Body of pancreas (tissue), 4 donors: ENCODE data around the gene CLSTN2. TPM values are rescaled to one million over a fixed set of nuclear protein-coding genes. Genes with fewer than 3 reads are reported as not detected.

Experiments
- ATAC-seq: fragments of 150-250 bp; one replicate; pipeline ENCODE4 v1.9.1; 2016
- DNase-seq, 4 donors: peaks; one replicate each; pipeline ENCODE4 v3.0.0-alpha.2; 2019
- H3K27ac ChIP-seq, 4 donors: fragments of 200-600 bp; sonication (generic); 1 replicate in 3 of 4; 2 replicates in 1 of 4; pipeline versions ENCODE4 v1.5.1 to v1.6.1; 2016 to 2019; ENCODE audit warnings: mild to moderate bottlenecking in 1 of 4, mixed read lengths in 1 of 4, moderate library complexity in 1 of 4
- H3K27me3 ChIP-seq, 2 donors: fragments of 200-600 bp; sonication (generic); one replicate each; pipeline ENCODE4 v1.6.0; 2016; ENCODE audit warnings: mild to moderate bottlenecking in 1 of 2
- H3K36me3 ChIP-seq, 2 donors: fragments of 200-600 bp; sonication (generic); replicated peaks in 1 of 2; 2 replicates each; pipeline ENCODE4 v1.5.1; 2016; ENCODE audit warnings: low read depth in 2 of 2; ENCODE audit not compliant: insufficient read depth in 1 of 2
- H3K4me1 ChIP-seq: fragments of 200-600 bp; sonication (generic); one replicate; pipeline ENCODE4 v1.6.0; 2016
- H3K4me3 ChIP-seq, 2 donors: fragments of 200-600 bp; sonication (generic); 1 replicate in 1 of 2; 2 replicates in 1 of 2; pipeline ENCODE4 v1.5.1; 2016 to 2019
- H3K9me3 ChIP-seq, 3 donors: fragments of 200-600 bp; sonication (generic); 1 replicate in 2 of 3; 2 replicates in 1 of 3; pipeline ENCODE4 v1.5.1; 2016
- CTCF ChIP-seq, 7 experiments: fragments of 450-650 bp in 4 of 7; fragments of 200-600 bp in 3 of 7; sonication (generic) in 3 of 7; IDR thresholded peaks; one replicate each; pipeline ENCODE4 v1.5.1; 2016 to 2019; ENCODE audit warnings: antibody characterized with exemption in 7 of 7
- POLR2A ChIP-seq, 3 donors: fragments of 450-650 bp; IDR thresholded peaks; one replicate each; pipeline ENCODE4 v1.6.1; 2016; ENCODE audit warnings: antibody characterized with exemption in 3 of 3, mild to moderate bottlenecking in 2 of 3
- WGBS, 2 donors: methylation state at CpG; one replicate each; pipeline ENCODE4 v1.1.5; 2017; 5-methylcytosine and 5-hydroxymethylcytosine counted together
- intact Hi-C: fragments of 100-400 bp; cut with DNase I; formaldehyde crosslinking; loops from one replicate; pipeline ENCODE4 v1.15.1; 2023
- total RNA-seq, 2 donors: library from RNA; depleted of rRNA; stranded (reverse); fragments of >200 nt; gene quantifications; one replicate each; pipeline ENCODE4 v1.1.0, GENCODE V29; 2016

CLSTN2 gene
- total RNA-seq, 2 donors from 2014 or later: 14.5 to 14.8 TPM

- intact Hi-C loops: no loop called here
- no peak for ATAC-seq
- Histone ChIP-seq H3K36me3 (no peaks in the 10 kb centered on the region), H3K4me1 (peaks cover 3% of the 10 kb centered on the region), H3K4me3 (no peak overlapping the region), H3K27ac (no peak overlapping the region), H3K27me3 (no peaks in the 10 kb centered on the region), H3K9me3 (no peaks in the 10 kb centered on the region)
- DNase-seq: no peak
- no peak for TF ChIP-seq POLR2A (IDR thresholded peaks at IDR 0.05)
- TF ChIP-seq CTCF (IDR thresholded peaks at IDR 0.05): no peak
These were observed 69.3 kb downstream of the CLSTN2 start for GRCh38 chr3:140004271-140004670.

GRCh38 chr3:140006331-140006730 is 71.3 kb downstream of the CLSTN2 start:
- no peak for TF ChIP-seq POLR2A (IDR thresholded peaks at IDR 0.05)
- no peak for TF ChIP-seq CTCF (IDR thresholded peaks at IDR 0.05)
- DNase-seq (no peak), ATAC-seq (no peak)
- H3K27ac ChIP-seq: no peak overlapping the region
- H3K27me3 ChIP-seq: no peaks in the 10 kb centered on the region
- H3K36me3 ChIP-seq: no peaks in the 10 kb centered on the region
- H3K9me3 ChIP-seq: no peaks in the 10 kb centered on the region
- 14 to 21% methylated on average over 2 of the region's 2 CpGs for WGBS, 2 donors
- H3K4me1 ChIP-seq: peaks cover 3% of the 10 kb centered on the region
- no peak overlapping the region for H3K4me3 ChIP-seq
- intact Hi-C loops: no loop called here

GRCh38 chr3:140007081-140007480 is 72.1 kb downstream of the CLSTN2 start:
- Histone ChIP-seq H3K4me3 (no peak overlapping the region), H3K27ac (no peak overlapping the region), H3K27me3 (no peaks in the 10 kb centered on the region), H3K9me3 (no peaks in the 10 kb centered on the region), H3K4me1 (peaks cover 3% of the 10 kb centered on the region), H3K36me3 (no peaks in the 10 kb centered on the region)
- no peak for TF ChIP-seq CTCF (IDR thresholded peaks at IDR 0.05)
- no peak for TF ChIP-seq POLR2A (IDR thresholded peaks at IDR 0.05)
- ATAC-seq (no peak), DNase-seq (no peak)
- 89 to 94% methylated on average over 4 of the region's 4 CpGs for WGBS, 2 donors
- intact Hi-C loops: no loop called here

GRCh38 chr3:140007911-140008869 is 73.2 kb downstream of the CLSTN2 start:
- peaks cover 3% of the 10 kb centered on the region for H3K4me1 ChIP-seq
- TF ChIP-seq CTCF (IDR thresholded peaks at IDR 0.05) (no peak), POLR2A (IDR thresholded peaks at IDR 0.05) (no peak)
- ATAC-seq: no peak
- WGBS, 2 donors: 69 to 72% methylated on average over 7 of the region's 7 CpGs
- no peaks in the 10 kb centered on the region for H3K9me3 ChIP-seq
- intact Hi-C loops: no loop called here
- H3K4me3 ChIP-seq: no peak overlapping the region
- no peaks in the 10 kb centered on the region for H3K27me3 ChIP-seq
- no peak overlapping the region for H3K27ac ChIP-seq
- DNase-seq: no peak
- no peaks in the 10 kb centered on the region for H3K36me3 ChIP-seq

- Histone ChIP-seq H3K27ac (no peak overlapping the region), H3K36me3 (no peaks in the 10 kb centered on the region), H3K4me1 (peaks cover 3% of the 10 kb centered on the region), H3K4me3 (no peak overlapping the region), H3K27me3 (no peaks in the 10 kb centered on the region), H3K9me3 (no peaks in the 10 kb centered on the region)
- ATAC-seq: no peak
- TF ChIP-seq POLR2A (IDR thresholded peaks at IDR 0.05) (no peak), CTCF (IDR thresholded peaks at IDR 0.05) (no peak)
- DNase-seq: no peak
- intact Hi-C loops: no loop called here
- WGBS, 2 donors: 64 to 73% methylated on average over 2 of the region's 2 CpGs
These were observed 75.4 kb downstream of the CLSTN2 start for GRCh38 chr3:140010391-140010790.
